ENCODE results near the gene TMEM101. TPM values are rescaled to one million over a fixed set of nuclear protein-coding genes. Genes with fewer than 3 reads are reported as not detected.

The TMEM101 gene
- total RNA-seq (2013; cell fraction: nucleolus; rRNA removed) = 37.1 and 41.1 TPM in 2 replicates
- total RNA-seq (2014; rRNA removed) (43.8 and 48.7 TPM in 2 replicates), total RNA-seq (2014; rRNA removed; fragmentation: Illumina TruSeq; extraction: Trizol) (25.0 and 25.3 TPM in 2 replicates), total RNA-seq (2021) (34.6 and 36.6 TPM in 2 replicates), polyA plus RNA-seq (2011; rRNA removed) (19.9 and 27.8 TPM in 2 replicates), polyA plus RNA-seq (2014; fragmentation: Illumina TruSeq; extraction: Trizol) (14.7 and 18.4 TPM in 2 replicates), polyA plus RNA-seq (2014; fragmentation: Nextera tagmentation; extraction: Ambion mirVana) (10 to 100 TPM; 70.0 to 72.5 TPM), polyA plus RNA-seq (2014; rRNA removed) (39.2 and 47.3 TPM in 2 replicates), polyA plus RNA-seq (2016; fragmentation: Nextera tagmentation; extraction: Ambion mirVana) (10 to 100 TPM; 30.1 to 35.2 TPM), polyA minus RNA-seq (2011; rRNA and poly(A)+ RNA removed) (36.9 and 62.2 TPM in 2 replicates), Bru-seq, nascent RNA (percentile 58 among the genes with signal in this experiment), BruChase-seq, experiment 1, labeled RNA remaining after a 6-hour chase (percentile 57 among the genes with signal in this experiment), BruChase-seq, experiment 2, labeled RNA remaining after a 2-hour chase (percentile 57 among the genes with signal in this experiment)
- polyA plus RNA-seq (2011; ENCODE audit: low read depth) = 18.4 TPM
- 44.0 and 54.5 TPM in 2 replicates for polyA plus RNA-seq (2011; cell fraction: cytosol; rRNA removed)
- polyA plus RNA-seq (2011; cell fraction: nucleus; rRNA removed) = 21.5 and 23.8 TPM in 2 replicates
- 39.7 and 39.9 TPM in 2 replicates for polyA plus RNA-seq (2012)
- polyA minus RNA-seq (2011; cell fraction: cytosol; rRNA and poly(A)+ RNA removed) = 14.7 and 14.9 TPM in 2 replicates
- 11.1 and 14.8 TPM in 2 replicates for polyA minus RNA-seq (2011; cell fraction: nucleus; rRNA and poly(A)+ RNA removed)
- long read RNA-seq, experiment 1, transcript TMEM101-201 (4 exons, 1,536 nt) = major isoform, 19 of 21 reads
- long read RNA-seq, experiment 1, partial matches to known transcripts = 0 of 21 reads
- long read RNA-seq, experiment 1, other reads (novel, unspliced or antisense) = 2 of 21 reads
- long read RNA-seq, experiment 2, transcript TMEM101-201 (4 exons, 1,536 nt) = major isoform, 66 of 69 reads
- long read RNA-seq, experiment 2, partial matches to known transcripts = 1 of 69 reads
- long read RNA-seq, experiment 2, other reads (novel, unspliced or antisense) = 1 of 69 reads

DNA sequence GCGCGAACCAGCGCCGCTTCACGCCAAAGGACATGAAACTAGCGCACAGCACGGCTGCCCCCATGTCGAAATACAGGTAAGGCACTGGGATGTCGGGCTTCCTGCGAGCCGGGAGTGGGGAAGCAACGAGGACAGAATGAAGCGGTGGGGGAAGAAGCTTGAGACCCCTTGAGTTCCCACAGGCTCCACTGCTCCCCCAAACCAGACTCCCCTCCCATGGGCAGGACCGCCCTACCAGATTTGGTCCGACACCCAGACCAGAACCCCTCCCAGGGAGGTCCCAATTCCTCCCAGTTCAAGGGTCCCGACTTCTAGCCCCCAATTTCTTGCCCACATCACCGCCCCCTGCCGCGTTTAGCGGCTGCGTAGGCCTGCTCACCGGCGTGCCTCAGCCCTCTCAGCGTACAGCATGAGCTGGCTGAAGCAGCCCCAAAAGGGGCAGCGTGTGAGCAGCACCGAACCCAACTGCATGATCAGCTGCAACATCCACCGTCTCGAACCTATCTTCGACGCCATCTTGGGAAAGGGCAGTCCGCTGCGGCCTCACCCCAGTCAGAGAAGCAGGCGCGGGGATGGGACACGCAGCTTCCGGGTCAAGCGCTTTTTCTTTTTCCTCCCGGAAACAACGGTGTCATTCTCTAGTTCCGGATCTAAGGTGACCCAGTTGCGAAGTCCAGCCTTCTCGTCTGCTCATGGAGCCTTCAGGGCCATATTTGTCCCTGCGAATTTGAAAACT, at the start of gene TMEM101:
Gene TMEM101, minus strand, starts transcription at position 527 of the 736 bp plus-strand sequence. Its CDS starts 11 bp downstream, at position 516.
- intact Hi-C loops (cut with micrococcal nuclease; ENCODE audit: unreplicated experiment) = no loop called here
- peak within 1 kb of the TSS; percentile 85 for H3K27ac ChIP-seq (ENCODE audit: control insufficient read depth, insufficient read depth)
- CTCF ChIA-PET = interaction anchor here (0.6 to 1.5 kb wide), 7 partner anchors 13 to 531 kb away, joined by 3 to 4 read pairs (median 3); partner anchors contain the start of gene DHX8
- TF ChIP-seq YY1 (IDR thresholded peaks at IDR 0.05; ENCODE audit: low read depth, low read length) = peak; percentile 100
- TF ChIP-seq EP300 (IDR thresholded peaks at IDR 0.05; ENCODE audit: borderline replicate concordance in 1 of 2, control insufficient read depth in 1 of 2, low read depth in 2 of 2, low read length in 2 of 2) = 0 out of 4 replicates have a peak, but pooled peaks of 1 of the 2 experiments have one; percentile 31
- peak; percentile 99 for TF ChIP-seq STAT1 (conservative IDR thresholded peaks at IDR 0.05)
- TF ChIP-seq, protein P1, sequence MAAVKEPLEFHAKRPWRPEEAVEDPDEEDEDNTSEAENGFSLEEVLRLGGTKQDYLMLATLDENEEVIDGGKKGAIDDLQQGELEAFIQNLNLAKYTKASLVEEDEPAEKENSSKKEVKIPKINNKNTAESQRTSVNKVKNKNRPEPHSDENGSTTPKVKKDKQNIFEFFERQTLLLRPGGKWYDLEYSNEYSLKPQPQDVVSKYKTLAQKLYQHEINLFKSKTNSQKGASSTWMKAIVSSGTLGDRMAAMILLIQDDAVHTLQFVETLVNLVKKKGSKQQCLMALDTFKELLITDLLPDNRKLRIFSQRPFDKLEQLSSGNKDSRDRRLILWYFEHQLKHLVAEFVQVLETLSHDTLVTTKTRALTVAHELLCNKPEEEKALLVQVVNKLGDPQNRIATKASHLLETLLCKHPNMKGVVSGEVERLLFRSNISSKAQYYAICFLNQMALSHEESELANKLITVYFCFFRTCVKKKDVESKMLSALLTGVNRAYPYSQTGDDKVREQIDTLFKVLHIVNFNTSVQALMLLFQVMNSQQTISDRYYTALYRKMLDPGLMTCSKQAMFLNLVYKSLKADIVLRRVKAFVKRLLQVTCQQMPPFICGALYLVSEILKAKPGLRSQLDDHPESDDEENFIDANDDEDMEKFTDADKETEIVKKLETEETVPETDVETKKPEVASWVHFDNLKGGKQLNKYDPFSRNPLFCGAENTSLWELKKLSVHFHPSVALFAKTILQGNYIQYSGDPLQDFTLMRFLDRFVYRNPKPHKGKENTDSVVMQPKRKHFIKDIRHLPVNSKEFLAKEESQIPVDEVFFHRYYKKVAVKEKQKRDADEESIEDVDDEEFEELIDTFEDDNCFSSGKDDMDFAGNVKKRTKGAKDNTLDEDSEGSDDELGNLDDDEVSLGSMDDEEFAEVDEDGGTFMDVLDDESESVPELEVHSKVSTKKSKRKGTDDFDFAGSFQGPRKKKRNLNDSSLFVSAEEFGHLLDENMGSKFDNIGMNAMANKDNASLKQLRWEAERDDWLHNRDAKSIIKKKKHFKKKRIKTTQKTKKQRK (IDR thresholded peaks at IDR 0.05; ENCODE audit: low read depth, low read length) = no peak; the same call in 1 of the 2 replicates
- TF ChIP-seq ZNF622 (IDR thresholded peaks at IDR 0.05) = no peak
- TF ChIP-seq, protein P2, sequence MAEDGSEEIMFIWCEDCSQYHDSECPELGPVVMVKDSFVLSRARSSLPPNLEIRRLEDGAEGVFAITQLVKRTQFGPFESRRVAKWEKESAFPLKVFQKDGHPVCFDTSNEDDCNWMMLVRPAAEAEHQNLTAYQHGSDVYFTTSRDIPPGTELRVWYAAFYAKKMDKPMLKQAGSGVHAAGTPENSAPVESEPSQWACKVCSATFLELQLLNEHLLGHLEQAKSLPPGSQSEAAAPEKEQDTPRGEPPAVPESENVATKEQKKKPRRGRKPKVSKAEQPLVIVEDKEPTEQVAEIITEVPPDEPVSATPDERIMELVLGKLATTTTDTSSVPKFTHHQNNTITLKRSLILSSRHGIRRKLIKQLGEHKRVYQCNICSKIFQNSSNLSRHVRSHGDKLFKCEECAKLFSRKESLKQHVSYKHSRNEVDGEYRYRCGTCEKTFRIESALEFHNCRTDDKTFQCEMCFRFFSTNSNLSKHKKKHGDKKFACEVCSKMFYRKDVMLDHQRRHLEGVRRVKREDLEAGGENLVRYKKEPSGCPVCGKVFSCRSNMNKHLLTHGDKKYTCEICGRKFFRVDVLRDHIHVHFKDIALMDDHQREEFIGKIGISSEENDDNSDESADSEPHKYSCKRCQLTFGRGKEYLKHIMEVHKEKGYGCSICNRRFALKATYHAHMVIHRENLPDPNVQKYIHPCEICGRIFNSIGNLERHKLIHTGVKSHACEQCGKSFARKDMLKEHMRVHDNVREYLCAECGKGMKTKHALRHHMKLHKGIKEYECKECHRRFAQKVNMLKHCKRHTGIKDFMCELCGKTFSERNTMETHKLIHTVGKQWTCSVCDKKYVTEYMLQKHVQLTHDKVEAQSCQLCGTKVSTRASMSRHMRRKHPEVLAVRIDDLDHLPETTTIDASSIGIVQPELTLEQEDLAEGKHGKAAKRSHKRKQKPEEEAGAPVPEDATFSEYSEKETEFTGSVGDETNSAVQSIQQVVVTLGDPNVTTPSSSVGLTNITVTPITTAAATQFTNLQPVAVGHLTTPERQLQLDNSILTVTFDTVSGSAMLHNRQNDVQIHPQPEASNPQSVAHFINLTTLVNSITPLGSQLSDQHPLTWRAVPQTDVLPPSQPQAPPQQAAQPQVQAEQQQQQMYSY (CRISPR knock-in tag; IDR thresholded peaks at IDR 0.05) = no peak
- TF ChIP-seq FOXM1 (IDR thresholded peaks at IDR 0.05; ENCODE audit: low read depth, low read length) = no peak
- peak; percentile 95 for TF ChIP-seq POU2F2 (IDR thresholded peaks at IDR 0.05; ENCODE audit: borderline replicate concordance, low read depth, low read length)
- TF ChIP-seq MTA3 (IDR thresholded peaks at IDR 0.05; ENCODE audit: borderline replicate concordance, low read length) = no peak; the same call in 1 of the 2 replicates
- peak; percentile 54; the same call in 1 of the 2 replicates for TF ChIP-seq MEF2A (IDR thresholded peaks at IDR 0.05; ENCODE audit: insufficient read depth, low read depth, low read length)
- TF ChIP-seq DPF2 (IDR thresholded peaks at IDR 0.05) = no peak

More for the DNA sequence above, at the start of gene TMEM101:
- peak within 1 kb of the TSS; percentile 98 for H3K4me2 ChIP-seq (ENCODE audit: control insufficient read depth, insufficient read depth)
- DNase-seq (ENCODE audit: low read depth, low spot score) = peak; percentile 74
- H3K4me3 ChIP-seq = peak within 1 kb of the TSS; percentile 99
- in situ Hi-C loops (cut with MboI) = loop anchor here (25.0 kb wide), 1 partner anchor 802 kb away; the partner anchor contains the start of gene TMEM106A
- H2AFZ ChIP-seq (ENCODE audit: control insufficient read depth, low read depth, low read length) = peak within 1 kb of the TSS; percentile 100
- no peaks in the 10 kb centered on the region for H4K20me1 ChIP-seq (ENCODE audit: control insufficient read depth, insufficient read depth)
- SMC1A ChIA-PET (ENCODE audit: uncharacterized antibody, unreplicated experiment) = interaction anchor here (0.9 kb wide), 1 partner anchor 94 kb away, joined by 3 read pairs; no protein-coding TSS in a partner anchor
- H3K9ac ChIP-seq (ENCODE audit: control insufficient read depth, insufficient read depth, low read length) = peak within 1 kb of the TSS; percentile 96
- WGBS (ENCODE audit: insufficient coverage, insufficient replicate concordance, low lambda C conversion rate, missing lambda C conversion rate) = under 1% methylated on average over 43 of the region's 43 CpGs
- no peaks in the 10 kb centered on the region for H3K9me3 ChIP-seq (replicated peaks; ENCODE audit: control insufficient read depth, insufficient read depth, low read length)
- H3K27me3 ChIP-seq (replicated peaks in 1 of 2; ENCODE audit: control insufficient read depth in 2 of 2, insufficient read depth in 2 of 2, low read length in 1 of 2) = no peaks in the 10 kb centered on the region
- RAD21 ChIA-PET (ENCODE audit: unreplicated experiment) = no interaction called here
- POLR2A ChIA-PET = interaction anchor here (0.8 kb wide), 1 partner anchor 13 kb away, joined by 3 read pairs; no protein-coding TSS in a partner anchor
- peak; percentile 98 for ATAC-seq
- BruUV-seq (replicated peaks) = TSS peak; percentile 77
- peaks cover 12% of the 10 kb centered on the region for H3K4me1 ChIP-seq (ENCODE audit: control insufficient read depth, insufficient read depth, low read length)
- H3K79me2 ChIP-seq (ENCODE audit: control insufficient read depth, insufficient read depth, low read length) = peaks cover 8% of the 10 kb centered on the region
- FAIRE-seq = peak; percentile 92
- no peaks in the 10 kb centered on the region for H3K36me3 ChIP-seq (ENCODE audit: control insufficient read depth in 2 of 2, insufficient read depth in 2 of 2, low read length in 1 of 2)
